GM18867 (cell line): ENCODE results near the gene RAB4B.
"Not testable (repeated sequence)": the region's sequence is repeated elsewhere in the genome, so short reads cannot be mapped to it uniquely, and the experiment has no call there.

Experiments
- ATAC-seq: cut with Tn5 transposase; IDR thresholded peaks from one replicate; pipeline ENCODE4 v1.9.1; 2021; ENCODE audit warnings: mild to moderate bottlenecking, moderate library complexity; ENCODE audit not compliant: unreplicated experiment

RAB4B gene

DNA sequence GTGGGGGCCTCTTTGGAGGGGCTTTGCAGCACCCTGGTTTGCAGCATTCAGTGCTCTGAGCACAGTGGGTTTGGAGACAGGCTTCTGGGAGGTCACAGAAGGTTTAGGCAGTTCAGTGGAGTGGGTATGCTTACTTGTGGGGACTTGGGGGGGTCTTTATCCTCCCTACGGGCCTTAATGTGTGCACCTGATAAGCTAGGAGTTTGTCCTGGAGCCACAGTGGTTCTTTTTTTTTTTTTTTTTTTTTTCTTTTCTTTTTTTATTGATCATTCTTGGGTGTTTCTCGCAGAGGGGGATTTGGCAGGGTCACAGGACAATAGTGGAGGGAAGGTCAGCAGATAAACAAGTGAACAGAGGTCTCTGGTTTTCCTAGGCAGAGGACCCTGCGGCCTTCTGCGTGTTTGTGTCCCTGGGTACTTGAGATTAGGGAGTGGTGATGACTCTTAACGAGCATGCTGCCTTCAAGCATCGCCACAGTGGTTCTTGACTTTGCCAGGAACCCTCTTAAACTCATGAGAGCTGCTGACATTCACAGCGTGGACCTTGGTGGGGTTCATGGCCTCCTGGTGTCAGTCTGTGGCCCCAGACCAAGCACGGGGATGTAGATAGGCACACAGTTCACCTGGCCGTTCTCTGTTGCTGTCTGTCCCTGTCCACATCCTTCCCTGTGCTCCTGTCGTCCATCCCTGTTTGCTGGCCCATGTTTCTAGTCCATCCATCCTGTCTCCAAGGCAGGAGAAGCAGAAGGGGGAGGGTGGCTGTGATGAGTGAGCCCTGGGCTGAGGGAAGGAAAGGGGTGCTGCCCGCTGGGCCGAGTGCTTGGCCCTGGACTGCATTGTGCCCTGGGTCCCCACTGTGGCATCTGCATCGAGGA is 23.6 kb downstream of the RAB4B start:
- no peak for ATAC-seq

DNA sequence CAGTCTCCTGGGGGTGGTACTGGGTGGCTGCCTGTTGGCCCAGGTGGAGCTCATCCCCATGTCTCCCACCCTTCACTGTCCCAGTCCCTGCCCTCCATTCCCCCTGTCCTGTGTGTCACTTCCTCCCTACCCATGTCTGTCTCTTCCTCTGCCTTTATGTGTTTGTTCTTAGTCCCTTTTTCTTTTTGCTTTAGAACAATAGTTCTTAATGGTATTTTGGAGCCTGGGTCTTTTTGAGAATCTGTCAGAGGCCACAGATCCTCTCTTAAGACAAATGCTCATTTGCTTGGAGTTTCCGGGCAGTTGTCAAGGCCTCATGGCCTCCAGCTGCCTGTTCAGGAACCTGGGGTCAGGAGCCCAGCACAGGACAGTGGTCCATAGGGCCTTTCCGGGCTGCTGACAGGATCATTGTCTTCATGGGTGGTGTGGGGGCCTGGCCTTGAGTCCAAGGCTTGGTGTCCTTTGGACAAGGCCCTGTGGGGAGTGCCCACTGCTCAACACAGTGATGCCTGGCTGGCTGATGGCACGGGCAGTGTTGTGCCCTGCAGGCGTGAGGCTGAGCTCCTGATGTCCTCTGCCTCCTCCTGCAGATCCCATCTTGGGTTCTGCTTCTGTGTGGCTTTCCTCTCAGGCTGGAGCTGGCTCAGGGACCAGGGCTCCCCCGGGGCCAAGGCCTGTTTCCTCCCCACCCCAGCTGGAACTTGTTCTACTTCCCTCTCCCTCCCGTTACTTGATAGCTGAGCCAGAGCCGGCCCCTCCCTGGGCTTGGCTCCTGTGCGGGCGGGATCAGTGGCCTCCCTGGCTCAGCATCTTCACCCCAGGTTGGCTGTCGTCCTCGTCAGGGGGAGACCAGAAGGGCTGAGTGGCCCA is 24.5 kb downstream of the RAB4B start:
- no peak for ATAC-seq

DNA sequence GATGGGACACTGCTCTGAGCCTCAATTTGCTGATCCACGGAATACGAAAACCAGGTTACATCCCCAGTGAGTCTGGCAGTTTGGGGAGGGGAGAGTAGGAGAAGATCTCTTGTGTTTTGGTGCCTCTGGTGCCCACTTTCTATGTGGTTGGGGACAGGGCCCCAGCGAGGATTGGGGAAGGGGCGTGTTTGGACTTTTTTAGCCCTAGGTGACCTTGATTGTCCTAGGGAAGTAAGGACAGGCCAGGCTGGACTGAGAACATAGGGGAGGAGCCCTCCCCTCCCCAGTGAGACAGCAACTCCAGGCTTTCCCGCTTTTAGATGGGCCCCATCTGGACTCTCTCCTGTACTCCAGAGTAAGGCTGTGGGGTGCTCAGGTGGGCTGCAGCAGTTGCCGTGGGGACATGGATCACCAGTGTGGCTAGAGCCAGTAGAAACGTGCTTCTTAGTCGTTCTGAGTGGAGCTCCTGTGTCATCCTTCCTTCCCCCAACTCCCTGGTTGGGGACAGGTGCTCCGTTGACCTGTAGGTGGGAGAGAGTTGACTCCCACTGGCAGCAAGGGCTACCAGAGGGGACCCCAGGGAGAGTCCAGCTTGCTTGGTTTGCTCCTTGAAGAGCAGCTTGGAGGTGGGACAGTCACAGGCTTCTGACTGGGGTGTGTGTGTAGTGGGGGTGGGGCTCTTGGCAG is 25.3 kb downstream of the RAB4B start:
- ATAC-seq: no peak

DNA sequence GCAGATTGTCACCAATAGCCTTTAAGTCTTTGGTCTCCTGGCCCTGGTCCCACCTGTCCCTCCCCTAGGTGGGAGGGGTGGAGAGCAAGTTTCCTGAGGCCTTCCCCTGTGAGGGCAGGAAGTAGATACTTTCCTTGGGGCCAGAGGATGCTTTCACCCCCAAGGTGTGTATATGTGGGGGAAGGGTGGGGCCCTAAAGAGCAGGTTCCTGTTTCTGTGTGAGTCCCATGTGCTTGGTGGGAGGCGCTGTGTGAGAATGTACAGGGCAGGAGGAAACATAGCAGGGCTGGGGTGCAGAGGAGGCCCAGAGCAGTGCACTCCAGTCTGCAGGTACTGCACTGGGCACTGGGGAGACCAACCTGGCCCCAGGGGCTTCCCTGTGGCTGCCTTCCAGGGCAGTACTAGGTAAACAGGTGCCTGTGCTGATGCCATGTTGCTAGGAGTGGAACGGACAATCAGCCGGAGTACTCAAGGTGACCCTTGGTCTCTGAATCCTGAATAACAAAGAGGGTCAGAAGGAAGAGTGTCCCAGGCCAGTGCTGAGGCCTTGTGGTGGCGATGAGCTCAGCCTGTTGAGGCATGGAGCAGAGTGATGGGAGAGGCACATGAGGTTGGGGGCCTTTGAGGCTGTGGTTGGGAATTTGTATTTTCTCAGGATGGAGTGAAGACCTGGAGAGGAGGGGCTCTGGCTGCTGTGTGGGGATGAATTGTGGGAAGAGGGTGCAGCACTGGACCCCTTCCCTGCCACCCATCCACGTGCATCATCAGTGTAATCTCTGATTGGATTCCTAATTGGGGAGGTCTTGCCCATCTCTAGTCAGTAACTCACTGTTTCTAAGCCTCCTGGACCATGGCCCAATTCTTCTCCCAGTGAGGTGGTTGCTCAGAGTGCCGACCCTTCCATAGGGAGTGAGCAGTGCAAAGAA is 26.1 kb downstream of the RAB4B start:
- ATAC-seq: no peak

DNA sequence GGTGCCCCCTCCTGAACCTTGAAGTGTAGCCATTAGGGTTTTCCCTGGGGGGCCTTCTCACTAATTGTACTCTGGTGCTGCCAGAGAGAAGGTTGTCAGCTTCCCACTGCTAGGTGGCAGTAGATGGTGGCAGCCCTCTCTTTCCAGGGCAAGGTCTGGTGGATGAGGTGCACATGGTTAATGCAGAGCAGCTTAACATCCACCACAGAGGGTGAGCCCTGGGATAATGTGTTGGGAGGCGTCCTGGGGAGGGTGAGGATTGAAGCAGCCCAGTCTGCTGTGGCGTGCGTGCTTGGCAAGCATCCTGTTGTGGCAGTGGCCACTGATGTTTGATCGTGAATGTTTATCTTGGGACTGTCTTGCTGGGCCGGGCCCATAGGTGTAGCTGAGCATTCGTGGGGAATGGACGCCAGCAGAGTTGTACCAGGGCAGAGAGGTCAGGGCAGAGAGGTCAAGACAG is 26.8 kb downstream of the RAB4B start:
- ATAC-seq: no peak

- ATAC-seq: no peak
These were observed 27.3 kb downstream of the RAB4B start for GRCh38 chr19:40805258-40805868.

- peak; percentile 32 for ATAC-seq
These were observed 28.5 kb downstream of the RAB4B start for GRCh38 chr19:40806423-40807146.

- ATAC-seq: no peak
These were observed 29.3 kb downstream of the RAB4B start for GRCh38 chr19:40807147-40808020.

GRCh38 chr19:40808021-40808325 is 29.9 kb downstream of the RAB4B start:
- ATAC-seq: no peak

DNA sequence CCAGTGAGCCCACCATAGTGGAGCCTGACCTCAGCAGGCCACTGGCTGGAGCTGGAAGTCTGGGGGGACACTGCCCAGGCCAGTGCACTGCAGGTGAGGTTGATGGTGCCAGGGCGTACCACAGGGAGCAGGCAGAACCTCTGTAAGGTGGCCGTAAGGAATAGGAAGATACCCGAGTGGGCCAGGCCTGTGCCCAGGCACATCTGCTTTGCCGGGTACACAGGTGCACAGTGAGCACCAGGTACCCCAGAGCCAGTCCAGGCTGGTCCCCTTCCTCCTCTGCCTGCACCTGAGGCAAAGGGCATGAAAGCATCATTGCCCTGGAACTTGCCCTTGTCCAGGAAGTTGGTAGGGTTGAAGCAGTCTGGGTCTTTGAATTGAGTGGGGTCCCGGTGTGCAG is 30.4 kb downstream of the RAB4B start:
- no peak for ATAC-seq

DNA sequence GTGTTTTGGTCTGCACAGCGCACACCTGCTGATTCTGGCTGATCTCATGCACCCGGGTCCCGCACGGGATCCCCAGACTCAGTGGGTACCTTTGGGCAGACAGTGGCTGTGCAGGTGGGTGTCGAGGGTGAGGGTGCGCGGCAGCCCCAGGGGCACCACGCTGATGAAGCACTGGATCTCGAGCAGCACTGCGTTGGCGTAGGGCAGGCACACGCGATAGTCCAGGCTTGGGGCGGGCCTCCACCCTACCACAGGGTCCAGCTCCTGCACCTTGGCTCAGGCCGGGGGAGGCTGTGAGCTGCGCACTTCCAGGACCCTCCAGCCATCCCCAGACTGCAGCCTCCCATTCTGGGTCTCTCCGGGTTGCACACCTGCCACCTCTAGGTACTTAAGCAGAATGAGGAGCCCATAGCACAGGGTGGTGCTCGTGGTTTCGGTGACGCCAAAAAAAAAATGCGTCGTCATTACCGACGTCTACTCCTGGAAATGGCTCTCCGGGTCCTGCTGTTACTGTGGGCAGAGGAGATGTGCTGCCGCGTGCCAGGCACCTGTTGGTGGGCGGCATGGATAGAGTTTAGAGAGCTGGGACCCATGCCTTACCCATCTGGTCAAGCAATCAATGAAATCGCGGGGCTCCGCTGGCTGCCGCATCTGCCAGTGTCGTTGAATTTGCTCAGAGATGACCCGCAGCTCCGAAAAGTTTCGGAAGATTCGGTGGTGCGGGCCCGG is 31.5 kb downstream of the RAB4B start:
- ATAC-seq: no peak

DNA sequence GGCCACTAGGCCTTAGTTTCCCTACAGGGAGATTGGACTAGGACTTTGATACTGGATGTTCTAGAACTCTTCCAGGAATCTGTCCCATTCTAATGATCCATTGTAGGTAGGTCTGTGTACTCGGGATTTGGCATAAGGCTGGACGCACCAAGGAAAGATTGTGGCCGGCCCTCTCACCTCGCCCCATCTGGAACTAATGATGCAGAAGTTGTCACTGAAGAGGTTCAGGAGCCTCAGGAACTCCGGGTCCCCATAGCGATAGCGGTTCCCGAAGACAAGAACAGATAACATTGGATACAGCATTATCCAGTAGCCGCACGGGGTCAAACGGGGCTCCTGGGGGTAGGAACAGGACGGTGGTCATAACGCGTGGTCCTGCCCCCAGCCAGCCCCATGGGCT is 32.1 kb downstream of the RAB4B start:
- no peak for ATAC-seq

DNA sequence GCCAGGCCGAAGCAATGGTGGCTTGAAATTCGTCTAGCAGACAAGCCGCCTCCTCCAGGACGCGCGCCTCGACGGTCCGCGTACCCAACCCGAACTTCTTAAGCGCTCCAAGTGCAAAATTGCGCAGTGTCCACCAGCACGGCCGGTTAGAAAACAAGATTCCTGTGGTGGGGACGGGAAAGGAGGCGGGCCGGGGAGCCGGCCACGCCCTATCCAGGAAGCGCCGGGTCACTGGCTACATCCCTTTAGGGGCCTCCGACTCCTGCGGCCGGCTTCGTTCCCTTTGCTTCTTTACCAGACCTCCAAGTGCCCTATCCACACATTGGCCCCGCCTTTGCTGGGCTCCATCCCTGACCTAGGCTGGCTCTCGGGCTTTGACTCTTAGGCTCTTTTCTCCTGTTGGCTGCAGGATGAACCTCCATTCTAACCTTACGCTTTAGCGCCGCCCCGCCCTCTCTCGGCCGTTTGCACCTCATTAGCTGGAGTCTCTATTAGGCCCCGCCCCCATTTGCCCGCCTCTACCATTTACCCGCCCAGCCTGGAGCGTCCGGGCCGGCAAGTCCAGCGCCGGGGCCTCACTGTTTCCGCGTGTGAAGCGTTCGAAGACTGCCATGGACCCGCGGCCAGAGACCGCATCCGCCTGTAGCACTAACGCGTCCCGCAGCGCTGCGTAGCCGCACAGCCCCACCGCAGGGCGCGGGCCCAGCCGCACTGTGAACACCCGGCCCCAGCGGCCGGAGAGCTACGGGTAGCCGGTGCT is 32.8 kb downstream of the RAB4B start:
- ATAC-seq: peak; percentile 48

- ATAC-seq: no peak
These were observed 33.7 kb downstream of the RAB4B start for GRCh38 chr19:40811478-40812341.

GRCh38 chr19:40812571-40812970 is 34.5 kb downstream of the RAB4B start:
- ATAC-seq: not testable (repeated sequence)

DNA sequence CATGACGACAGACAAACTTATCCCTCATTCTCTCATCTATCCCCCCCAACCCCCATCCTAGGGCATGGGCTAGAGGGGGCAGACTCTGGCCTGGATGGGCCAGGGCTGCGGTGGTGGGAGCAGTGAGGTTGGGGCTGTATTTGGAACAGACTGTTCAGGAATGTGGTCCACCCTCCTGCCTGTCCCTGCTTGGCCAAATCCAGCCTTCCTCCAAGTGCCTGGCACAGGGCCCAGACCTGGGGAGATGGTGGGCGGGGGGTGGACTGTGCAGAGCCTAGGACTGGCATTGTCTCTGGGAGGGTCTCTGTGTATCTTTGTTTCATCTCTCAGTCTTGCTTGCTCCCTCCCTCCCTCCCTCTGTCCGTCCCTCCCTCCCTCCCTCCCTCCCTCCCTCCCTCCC is 35.1 kb downstream of the RAB4B start:
- ATAC-seq: no peak
